HG03066 (cell line): Measurements from ENCODE around the gene FGD6.
"Not testable (repeated sequence)": the region's sequence is repeated elsewhere in the genome, so short reads cannot be mapped to it uniquely, and the experiment has no call there.

Experiments used
- ATAC-seq: cut with Tn5 transposase; IDR thresholded peaks from one replicate; pipeline ENCODE4 v1.9.1; 2021; ENCODE audit warnings: low read depth; ENCODE audit not compliant: unreplicated experiment

FGD6 gene

GRCh38 chr12:95235621-95236020 lies 18.4 kb upstream of the FGD6 start:
- not testable (repeated sequence) for ATAC-seq

DNA sequence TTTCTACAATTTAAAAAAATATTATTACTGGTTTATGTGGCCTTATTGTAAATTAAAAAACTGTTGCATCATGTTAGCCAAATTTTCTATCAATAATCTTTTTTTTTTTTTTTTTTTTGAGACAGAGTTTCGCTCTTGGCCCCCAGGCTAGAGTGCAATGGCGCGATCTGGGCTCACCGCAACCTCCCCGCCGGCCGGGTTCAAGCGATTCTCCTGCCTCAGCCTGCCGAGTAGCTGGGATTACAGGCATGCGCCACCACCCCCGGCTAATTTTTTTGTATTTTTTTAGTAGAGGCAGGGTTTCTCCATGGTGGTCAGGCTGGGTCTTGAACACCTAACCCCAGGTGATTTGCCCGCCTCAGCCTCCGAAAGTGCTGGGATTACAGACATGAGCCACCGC lies 16.9 kb upstream of the FGD6 start:
- not testable (repeated sequence) for ATAC-seq

GRCh38 chr12:95231190-95231589 lies 13.9 kb upstream of the FGD6 start:
- no peak for ATAC-seq

- no peak for ATAC-seq
These were observed 13.0 kb upstream of the FGD6 start for GRCh38 chr12:95230313-95230712.

- ATAC-seq: no peak
These were observed 12.4 kb upstream of the FGD6 start for GRCh38 chr12:95229636-95230035.

DNA sequence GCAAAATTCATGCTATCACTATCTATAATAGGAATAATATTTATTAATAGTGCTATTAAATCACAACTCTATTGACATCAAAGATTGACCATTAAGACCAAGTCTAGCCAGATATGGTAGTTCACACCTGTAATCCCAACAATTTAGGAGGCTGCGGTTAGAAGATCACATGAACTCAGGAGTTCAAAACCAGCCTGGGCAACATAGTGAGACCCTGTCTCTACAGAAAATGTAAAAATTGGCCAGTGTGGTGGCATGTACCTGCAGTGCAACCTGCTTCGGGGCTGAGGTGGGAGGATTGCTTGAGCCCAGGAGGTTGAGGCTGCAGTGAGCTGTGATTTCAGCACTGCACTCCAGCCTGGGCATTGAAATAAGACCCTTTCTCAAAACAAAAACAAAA lies 11.3 kb upstream of the FGD6 start:
- no peak for ATAC-seq

- ATAC-seq: no peak
These were observed 10.6 kb upstream of the FGD6 start for GRCh38 chr12:95227818-95228356.

- no peak for ATAC-seq
These were observed 8.5 kb upstream of the FGD6 start for GRCh38 chr12:95225645-95226212.

DNA sequence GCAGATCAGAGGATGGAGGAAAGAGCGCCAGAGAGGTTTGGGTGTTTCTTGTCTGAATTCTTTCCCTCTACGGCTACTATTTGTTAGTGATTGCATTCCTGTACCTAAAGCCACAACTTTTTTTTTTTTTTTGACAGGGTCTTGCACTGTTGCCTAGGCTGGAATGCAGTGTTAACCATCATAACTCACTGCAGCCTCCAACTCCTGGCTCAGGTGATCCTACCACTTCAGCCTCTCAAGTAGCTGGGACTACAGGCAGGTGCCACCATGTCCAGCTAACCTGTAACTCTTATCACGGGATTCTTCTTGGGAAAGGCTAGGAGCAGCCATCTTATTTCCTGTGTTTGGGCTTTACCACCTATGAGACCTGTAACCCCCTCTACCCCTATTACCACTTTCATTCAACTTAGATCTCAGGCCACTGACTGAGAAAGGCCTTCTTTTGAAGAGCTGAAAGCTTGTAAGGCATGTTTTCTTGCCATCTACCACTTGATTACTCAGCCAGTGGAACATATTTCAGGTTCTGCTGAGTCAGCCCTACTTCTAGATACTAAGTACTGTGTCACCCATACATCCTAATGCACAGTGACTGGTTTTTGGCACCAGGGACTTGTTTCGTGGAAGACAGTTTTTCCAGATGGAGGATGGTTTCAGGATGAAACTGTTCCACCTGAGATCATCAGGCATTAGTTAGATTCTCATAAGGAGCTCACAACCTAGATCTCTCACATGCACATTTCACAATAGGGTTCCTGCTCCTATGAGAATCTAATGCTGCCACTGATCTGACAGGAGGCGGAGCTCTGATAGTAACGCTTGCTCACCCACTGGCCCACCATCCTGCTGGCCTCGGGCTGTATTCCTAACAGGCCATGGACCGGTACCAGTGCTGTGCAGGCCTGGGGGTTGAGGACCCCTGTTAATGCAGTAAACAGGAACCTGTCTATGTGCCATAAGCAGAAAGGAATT lies 7.2 kb upstream of the FGD6 start:
- no peak for ATAC-seq

DNA sequence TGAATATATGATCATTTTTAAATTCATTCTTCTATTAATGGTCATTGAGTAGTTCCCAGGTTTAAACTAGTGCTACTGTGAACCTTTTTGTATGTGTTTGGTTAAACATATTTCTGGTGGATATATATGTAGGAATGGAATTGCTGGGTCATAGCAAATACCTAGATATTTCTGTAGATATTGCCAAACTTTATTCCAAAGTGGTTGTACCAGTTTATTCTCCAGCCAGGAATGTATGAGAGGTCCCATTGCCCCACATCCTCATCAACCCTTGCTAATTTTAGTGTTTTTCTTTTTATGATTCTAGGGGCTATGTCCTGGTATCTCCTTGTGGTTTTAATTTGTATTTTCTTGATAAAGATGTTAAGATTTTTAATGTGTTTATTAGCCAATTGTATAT lies 3.5 kb upstream of the FGD6 start:
- ATAC-seq: no peak

DNA sequence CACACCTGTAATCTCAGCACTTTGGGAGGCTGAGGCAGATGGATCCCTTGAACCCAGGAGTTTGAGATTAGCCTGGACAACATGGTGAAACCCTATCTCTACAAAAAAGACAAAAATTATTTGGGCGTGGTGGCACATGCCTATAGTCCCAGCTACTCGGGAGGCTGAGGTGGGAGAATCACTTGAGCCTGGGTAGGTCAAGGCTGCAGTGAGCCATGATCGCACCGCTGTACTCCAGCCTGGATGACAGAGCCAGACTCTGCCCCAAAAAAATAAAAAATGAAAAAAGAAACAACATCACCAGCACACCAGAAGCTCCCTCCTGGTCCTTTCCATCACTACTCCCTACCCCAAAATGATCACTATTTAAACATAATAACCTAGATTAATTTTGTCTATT lies 2.9 kb upstream of the FGD6 start:
- ATAC-seq: no peak

DNA sequence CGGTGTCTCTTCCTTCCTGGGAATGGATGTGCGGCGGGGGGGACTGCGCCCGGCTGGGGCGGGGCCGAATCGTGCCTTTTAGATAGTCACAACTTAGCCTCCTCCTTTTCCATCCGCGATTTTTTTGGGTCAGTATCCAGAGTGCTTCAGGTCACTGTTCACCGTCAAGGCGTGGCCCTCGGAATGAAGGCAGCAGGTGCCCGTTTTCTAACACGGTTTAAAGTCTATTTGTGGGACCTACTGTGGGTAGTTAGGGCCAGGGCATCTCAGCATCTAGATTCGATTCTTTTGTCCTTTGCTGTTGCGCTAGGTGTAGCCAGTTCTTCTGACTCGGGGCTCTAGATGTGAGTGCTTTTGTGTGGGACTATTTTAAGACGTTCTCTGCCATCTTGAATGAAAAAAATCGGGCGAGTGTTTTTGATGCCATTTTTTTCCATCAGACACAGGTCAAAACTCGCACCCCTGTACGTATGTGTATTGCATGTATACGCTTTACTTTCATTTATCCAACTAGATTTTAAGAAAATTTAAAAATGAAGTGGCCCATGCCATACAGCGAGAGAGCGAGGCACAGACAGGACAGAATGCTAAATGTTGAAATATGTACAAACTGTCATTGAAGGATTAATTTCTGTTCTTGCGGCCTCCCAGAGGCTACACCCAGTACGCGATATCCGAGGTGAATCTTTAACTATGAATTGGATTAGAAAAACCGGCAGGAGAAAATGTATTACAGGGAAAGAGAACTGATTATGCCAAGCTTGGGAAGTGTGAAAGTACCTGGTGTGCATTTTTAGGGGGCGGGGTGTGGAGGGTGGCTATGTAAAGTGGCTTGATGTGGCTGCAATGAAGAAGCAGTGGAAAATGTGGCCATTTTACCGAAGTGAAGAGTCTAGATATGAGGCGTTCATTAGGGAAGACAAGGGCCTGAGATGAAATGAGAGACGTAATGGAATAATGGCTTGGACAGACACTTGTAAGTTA lies 1.2 kb upstream of the FGD6 start:
- ATAC-seq: peak; percentile 8

DNA sequence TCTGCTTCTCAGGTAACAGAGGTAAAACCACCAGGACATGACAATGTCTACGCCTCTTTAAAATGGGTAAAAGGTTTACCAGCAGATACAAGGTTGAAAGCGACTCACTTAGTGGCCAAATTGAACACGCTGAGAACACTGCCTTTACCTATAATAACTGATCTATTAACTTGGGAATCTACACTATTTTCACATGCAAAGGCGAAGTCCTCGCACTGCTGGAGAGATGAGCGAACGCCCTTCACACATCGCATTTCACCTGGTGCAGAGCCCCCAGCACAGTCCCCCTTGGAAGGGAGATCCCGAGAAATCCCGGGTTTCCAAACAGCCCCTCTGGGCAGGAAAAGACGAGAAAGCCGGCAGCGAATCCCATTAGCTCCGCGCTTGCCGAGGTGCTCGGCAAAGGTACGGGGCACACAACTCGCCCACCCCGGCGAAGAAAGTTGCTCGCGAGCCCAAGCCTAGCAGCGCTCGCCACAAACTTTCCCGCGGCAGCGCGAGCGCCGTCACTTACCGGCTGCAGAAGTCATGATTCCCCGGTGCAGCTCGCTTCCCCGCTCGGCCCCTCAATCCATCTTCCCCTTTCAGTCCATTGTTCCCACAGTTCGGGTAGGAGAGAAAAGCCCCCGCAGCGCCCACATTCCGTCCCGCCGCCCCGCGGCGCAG lies 423 bp downstream of the FGD6 start:
- ATAC-seq: peak; percentile 21

GRCh38 chr12:95215949-95216348 lies 1.3 kb downstream of the FGD6 start:
- no peak for ATAC-seq

DNA sequence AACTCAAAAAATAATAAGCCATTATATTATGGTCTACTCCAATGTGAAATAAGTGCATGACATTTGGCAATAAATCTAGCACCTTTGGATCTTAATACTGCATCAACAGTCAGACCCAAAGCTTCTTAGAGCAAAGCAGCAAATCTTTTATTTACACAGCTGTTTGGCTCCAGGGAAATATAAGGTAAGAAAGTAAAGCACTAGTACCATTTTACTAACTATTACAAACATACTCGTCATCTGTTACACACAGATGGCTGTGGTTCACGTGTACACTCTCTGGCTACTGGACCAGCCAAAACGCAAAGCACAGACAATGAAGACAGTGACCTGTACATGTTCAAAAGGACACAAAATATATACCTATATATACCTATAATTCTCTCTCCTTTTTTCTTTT lies 2.8 kb downstream of the FGD6 start:
- no peak for ATAC-seq

DNA sequence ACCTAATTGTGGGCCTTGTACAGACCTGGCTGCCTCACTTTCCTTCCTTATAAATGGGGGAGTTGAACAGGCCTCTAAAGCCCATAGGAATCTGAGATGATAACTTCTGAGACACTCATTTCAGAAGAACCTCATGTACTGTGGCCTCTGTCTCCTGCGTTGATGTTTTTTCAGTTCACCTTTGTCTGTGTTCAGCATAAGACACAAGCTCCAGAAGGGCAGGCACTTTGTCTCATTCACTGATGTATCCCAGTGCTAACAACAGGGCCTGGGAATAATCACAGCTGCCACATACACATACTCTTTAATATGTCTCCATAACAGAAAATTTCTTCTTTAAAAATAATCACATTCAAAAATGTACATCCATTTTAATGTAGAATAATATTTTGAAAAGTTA lies 3.3 kb downstream of the FGD6 start:
- no peak for ATAC-seq

DNA sequence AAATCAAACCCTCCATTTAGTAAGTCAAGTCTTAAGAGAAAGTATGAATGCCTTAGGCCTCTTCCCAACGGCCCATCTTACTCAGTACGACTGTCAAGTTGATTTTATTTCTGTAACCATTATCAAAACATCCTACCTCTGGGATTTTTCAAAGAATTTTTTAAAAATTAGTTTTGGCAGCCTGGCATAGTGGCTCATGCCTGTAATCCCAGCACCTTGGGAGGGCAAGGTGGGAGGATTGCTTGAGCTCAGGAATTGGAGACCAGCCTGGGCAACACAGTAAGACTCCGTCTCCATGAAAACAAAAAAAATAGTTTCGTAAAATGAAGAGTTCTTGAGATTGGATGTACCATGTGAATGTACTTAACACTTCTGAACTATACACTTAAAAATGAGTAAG lies 4.1 kb downstream of the FGD6 start:
- no peak for ATAC-seq

- no peak for ATAC-seq
These were observed 4.7 kb downstream of the FGD6 start for GRCh38 chr12:95212586-95212985.

DNA sequence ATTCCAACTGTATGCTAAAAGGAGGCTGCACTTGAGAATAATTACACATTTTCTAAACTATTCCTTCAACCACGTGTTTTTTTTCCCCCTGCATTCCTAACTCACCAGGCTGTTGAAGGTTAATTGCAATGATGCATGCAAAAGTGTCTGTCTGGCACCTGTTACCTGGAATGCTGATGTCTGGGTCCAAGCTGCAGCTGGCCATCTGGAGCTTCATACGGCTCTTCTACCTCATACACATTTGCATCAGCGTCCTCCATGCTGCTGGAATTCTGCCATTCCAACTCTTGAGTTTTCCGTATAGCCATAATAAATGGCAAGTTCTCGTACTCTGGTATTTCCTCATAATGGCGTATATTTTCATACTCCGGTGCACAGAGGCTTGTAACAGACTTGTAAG lies 8.6 kb downstream of the FGD6 start:
- ATAC-seq: no peak

DNA sequence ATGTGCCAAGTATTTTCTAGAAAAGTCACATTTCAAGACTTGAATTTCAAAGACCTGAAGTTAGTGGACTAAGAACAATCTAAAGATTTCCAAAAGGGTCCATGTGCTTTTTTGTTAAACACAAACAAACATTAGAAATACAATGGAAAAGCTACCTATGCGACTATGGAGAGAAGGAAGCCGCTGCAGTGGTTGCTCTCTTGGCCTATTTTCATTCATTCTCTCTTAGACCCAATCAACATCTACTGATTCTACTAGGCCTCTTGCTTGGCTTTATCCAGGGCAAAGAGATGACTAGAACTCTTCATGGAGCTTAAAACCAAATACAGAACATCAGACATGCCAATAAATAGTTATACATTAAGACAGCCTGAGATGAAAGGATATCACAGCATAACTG lies 9.9 kb downstream of the FGD6 start:
- ATAC-seq: no peak
